DOHH2 (cell line): ENCODE results near the gene NR0B1.

ENCODE experiments used
- EZH2phosphoT487 ChIP-seq: fragments of 200-600 bp; sonication (generic); IDR thresholded peaks from 2 replicates; pipeline ENCODE4 v1.6.1; 2017; ENCODE audit warnings: borderline replicate concordance, mild to moderate bottlenecking, antibody characterized with exemption, low read length, moderate library complexity, mixed read lengths
- TF ChIP-seq, protein P1 (sequence below): fragments of 200-600 bp; sonication (generic); IDR thresholded peaks from one replicate; pipeline ENCODE4 v1.5.1; 2014; ENCODE audit warnings: antibody characterized with exemption, mild to moderate bottlenecking, low read depth, low read length; ENCODE audit not compliant: poor library complexity, severe bottlenecking

DNA sequence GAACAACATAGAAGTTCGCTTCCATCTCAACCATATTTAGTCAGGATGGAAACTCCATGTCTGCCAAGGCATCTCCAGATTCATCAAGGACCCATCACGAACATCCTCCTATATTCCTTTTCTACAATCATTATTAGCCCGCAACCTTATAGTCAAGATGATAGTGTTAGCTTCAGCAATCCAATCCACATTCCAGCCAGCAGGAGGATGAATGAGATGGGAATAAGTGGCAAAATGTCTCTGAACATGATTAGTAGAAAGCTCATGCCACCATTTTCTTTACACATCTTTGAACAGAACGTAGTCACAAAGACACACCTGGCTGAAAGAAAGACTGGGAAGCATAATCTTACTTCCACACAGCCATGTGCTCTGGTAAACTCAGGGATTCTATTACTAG, 18.6 kb upstream of the NR0B1 start:
- TF ChIP-seq, protein P1, sequence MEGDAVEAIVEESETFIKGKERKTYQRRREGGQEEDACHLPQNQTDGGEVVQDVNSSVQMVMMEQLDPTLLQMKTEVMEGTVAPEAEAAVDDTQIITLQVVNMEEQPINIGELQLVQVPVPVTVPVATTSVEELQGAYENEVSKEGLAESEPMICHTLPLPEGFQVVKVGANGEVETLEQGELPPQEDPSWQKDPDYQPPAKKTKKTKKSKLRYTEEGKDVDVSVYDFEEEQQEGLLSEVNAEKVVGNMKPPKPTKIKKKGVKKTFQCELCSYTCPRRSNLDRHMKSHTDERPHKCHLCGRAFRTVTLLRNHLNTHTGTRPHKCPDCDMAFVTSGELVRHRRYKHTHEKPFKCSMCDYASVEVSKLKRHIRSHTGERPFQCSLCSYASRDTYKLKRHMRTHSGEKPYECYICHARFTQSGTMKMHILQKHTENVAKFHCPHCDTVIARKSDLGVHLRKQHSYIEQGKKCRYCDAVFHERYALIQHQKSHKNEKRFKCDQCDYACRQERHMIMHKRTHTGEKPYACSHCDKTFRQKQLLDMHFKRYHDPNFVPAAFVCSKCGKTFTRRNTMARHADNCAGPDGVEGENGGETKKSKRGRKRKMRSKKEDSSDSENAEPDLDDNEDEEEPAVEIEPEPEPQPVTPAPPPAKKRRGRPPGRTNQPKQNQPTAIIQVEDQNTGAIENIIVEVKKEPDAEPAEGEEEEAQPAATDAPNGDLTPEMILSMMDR, result no peak
- TF ChIP-seq EZH2phosphoT487, result no peak
